ENCODE measurements around the gene KRTAP3-2.

The KRTAP3-2 gene

GRCh38 chr17:41012326-41013120 is 12.8 kb upstream of the KRTAP3-2 start:
- in situ Hi-C loops (cut with MboI; ENCODE audit: low sequenced_read_pairs), result no loop called here

- in situ Hi-C loops (cut with MboI; ENCODE audit: low sequenced_read_pairs), result no loop called here
Measured at GRCh38 chr17:41010441-41010840, 10.7 kb upstream of the KRTAP3-2 start.

DNA sequence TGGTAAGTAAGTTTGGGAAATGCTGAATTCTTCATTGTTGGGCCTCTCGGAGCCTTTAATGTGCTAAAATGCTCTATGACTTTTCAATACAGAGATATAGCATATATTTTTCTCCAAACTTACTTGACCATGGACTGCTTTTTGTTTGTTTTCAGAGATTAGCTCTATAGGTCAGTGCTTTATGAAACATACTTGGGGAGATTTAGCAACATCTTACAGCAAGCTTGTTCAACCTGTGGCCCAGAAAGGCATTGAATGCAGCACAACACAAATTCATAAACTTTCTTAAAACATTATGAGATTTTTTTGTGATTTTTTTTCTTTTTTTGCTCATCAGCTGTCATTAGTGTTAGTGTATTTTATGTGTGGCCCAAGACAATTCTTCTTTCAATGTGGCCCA is 10.2 kb upstream of the KRTAP3-2 start:
- in situ Hi-C loops (cut with MboI; ENCODE audit: low sequenced_read_pairs), result no loop called here

- in situ Hi-C loops (cut with MboI; ENCODE audit: low sequenced_read_pairs), result no loop called here
Measured at GRCh38 chr17:41009301-41009760, 9.6 kb upstream of the KRTAP3-2 start.

- in situ Hi-C loops (cut with MboI; ENCODE audit: low sequenced_read_pairs), result no loop called here
Measured at GRCh38 chr17:41008811-41009210, 9.1 kb upstream of the KRTAP3-2 start, which contains the start of gene KRTAP3-1. TSS of gene KRTAP3-1 (minus strand) at chr17:41009128. CDS start at chr17:41009074, 54 bp downstream.

- in situ Hi-C loops (cut with MboI; ENCODE audit: low sequenced_read_pairs), result no loop called here
Measured at GRCh38 chr17:41004397-41004796, 4.7 kb upstream of the KRTAP3-2 start.

DNA sequence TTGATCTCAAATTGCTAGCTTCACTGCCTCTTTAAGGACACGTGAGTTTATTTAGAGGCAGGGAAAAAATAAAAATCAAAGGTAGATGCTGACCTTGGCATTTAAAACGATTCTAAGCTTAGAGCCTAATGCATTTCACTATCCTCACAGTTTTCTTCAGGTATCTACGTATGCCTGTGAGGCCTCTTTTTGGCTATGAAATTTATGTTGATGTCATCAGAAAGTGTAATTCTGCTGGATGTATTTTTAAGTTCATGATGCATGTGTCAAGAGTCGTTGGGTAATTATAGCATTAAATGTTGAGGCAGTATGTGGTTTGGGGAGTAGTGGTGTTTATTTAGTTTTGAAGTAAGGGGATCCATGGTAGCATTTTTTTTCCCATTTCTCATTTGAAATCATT is 4.2 kb upstream of the KRTAP3-2 start:
- in situ Hi-C loops (cut with MboI; ENCODE audit: low sequenced_read_pairs), result no loop called here

DNA sequence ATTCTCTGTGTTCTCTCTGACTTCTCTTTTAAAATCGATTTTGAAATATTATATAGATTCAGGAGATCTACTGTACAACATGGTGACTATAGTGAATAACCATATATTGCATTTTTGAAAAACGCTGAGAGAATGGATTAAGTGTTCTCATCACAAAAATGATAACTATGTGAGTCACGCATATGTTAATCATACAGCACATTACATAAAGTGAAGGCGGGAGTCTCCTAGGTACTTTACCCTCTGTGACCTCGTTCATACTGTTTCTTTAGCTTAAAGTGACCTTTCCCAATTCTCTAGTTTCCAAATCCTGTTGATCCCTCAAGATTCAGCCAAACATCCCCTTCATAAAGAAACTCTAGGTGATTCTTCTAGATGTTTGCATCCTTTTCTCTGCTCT is 3.1 kb upstream of the KRTAP3-2 start:
- in situ Hi-C loops (cut with MboI; ENCODE audit: low sequenced_read_pairs), result no loop called here

DNA sequence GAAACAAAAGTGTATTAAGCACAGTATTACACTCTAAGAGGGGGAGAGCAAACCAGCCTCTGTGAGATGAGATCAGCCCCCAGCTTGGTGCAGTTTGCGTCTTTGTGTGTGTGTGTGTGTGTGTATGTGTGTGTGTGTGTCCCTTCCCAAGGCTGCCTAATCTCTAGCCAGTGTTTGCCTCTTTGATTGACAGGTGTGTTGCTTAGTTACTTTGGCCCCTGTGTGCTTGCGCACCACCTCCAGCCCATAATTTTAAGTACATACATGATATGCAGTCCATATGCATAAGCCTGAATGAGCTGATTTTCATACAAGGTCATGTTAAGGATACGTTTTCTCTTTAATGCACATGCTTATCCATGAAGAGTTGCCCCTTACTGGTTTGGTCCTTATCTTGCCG is 2.1 kb upstream of the KRTAP3-2 start:
- in situ Hi-C loops (cut with MboI; ENCODE audit: low sequenced_read_pairs), result no loop called here

DNA sequence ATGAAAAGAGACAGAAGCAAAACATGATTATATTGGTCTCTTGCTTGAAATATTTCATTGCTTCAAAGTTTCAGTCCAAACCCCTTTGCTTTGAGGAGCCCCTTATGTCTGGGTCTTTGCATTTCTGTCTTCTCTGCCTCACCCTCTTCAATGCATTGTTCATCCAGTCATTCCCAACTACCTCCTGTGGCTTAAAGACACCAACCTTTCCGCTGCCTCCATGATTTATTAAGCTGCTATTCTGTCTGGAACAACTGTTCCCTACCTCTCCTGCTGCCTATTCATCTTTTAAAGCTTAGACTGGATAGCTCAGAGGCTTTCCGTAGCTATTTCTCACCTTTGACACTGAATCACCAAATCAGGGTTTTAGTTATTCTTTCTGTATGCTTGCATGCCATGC is 2.3 kb downstream of the KRTAP3-2 start:
- in situ Hi-C loops (cut with MboI; ENCODE audit: low sequenced_read_pairs), result no loop called here

- in situ Hi-C loops (cut with MboI; ENCODE audit: low sequenced_read_pairs), result no loop called here
Measured at GRCh38 chr17:40996829-40997228, 2.9 kb downstream of the KRTAP3-2 start.

- in situ Hi-C loops (cut with MboI; ENCODE audit: low sequenced_read_pairs), result no loop called here
Measured at GRCh38 chr17:40995116-40995515, 4.6 kb downstream of the KRTAP3-2 start.

DNA sequence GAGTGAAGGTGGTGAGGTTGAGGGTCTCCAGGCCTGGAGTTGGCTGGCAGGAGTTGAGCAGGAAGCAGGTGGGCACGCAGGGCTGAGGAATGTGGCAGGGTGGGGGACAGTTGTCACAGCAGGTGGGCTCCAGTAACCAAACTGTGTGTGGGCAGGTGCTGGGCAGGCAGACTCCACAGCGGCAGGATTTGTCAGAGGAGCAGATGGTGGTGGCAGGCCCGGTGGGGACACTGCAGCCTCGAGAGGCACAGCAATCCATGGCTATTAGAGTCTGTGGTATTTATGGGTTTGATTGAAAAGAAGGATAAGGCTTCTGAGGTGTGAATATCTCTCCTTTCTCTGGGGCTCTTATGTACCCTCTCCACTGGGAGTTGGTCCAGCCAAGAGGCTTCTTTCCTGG is 5.9 kb downstream of the KRTAP3-2 start, which contains the start of gene KRTAP3-3:
TSS of gene KRTAP3-3 (minus strand) at position 326 of the 400 bp plus-strand sequence. CDS start at position 259, 67 bp downstream.
- in situ Hi-C loops (cut with MboI; ENCODE audit: low sequenced_read_pairs), result no loop called here

- in situ Hi-C loops (cut with MboI; ENCODE audit: low sequenced_read_pairs), result no loop called here
Measured at GRCh38 chr17:40993084-40993483, 6.6 kb downstream of the KRTAP3-2 start.

DNA sequence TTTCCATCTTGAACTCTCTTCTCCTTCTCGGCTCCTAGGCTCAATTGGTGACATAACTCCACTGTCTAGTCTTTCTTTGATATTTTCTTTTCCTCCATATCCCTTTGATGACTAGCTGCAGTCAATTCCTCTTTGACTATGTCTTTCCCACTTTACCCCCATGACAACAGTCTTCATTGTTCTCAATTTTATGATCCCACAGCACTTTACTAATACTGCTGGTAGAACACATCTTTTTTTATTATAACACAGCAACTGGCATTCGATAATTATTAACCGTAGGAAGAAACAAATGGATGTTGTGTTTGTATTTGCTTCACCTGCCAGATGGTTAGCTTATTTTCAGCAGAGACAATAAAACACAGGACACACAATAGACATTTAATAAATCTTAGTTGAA is 7.0 kb downstream of the KRTAP3-2 start:
- in situ Hi-C loops (cut with MboI; ENCODE audit: low sequenced_read_pairs), result no loop called here

DNA sequence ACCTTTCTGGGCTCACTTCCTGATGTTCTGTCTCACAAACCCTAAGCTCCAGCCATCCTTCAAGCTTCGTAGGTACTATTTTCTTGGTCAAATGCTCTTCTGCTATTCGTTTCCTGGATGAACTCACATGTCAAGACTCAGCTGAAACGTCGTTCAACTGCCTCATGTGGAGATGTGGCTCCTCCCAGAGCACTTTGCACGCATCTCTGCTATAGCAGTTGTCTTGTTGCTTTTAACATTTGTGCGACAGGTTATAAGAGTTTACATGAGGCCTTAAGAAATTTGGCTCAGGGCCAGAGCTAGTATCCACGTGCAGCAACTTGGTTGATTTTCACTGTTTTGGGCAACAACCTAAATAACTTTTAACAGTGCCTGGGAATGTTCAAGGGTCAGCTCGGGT is 12.8 kb downstream of the KRTAP3-2 start:
- in situ Hi-C loops (cut with MboI; ENCODE audit: low sequenced_read_pairs), result no loop called here

DNA sequence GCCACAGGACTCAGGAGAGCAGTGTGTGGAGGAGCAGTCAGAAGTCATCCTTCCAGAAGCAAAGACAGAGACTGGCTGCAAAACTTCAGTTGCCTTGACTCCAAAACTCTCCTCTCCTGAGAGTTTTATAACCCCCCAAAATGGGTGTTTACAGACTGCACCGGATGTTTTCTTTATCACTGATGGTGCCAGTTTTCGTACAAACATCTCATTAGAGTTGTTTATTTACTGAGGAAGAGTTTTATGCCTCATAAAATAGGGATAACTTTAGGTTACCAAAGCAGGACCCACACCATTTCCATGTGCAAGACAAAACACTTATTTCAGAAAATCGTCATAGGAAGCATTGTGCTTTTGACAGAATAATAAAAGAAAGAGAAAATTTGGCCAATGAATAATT is 15.5 kb downstream of the KRTAP3-2 start, which contains the start of gene KRT40:
TSS of gene KRT40 (minus strand) at position 101 of the 400 bp plus-strand sequence. CDS start at position 48, 53 bp downstream.
- in situ Hi-C loops (cut with MboI; ENCODE audit: low sequenced_read_pairs), result no loop called here

DNA sequence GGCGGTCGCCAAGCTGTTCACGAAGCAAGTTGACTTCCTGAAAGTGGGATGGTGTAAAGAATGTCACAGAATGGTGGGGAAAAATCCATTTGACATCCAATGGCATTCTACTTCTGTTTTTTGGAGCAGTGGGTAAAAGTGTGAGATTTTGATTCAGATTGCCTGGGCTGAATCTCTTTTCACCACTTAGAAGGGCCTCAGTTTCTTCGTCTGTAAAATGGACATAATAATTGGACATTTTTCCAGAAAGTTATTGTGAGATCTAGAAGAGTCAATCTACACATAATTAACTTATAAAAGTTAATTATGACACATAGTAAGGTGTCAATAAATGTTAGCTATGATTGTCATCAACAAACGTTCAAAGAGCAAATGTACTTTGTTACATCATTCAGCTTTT is 18.6 kb downstream of the KRTAP3-2 start:
- in situ Hi-C loops (cut with MboI; ENCODE audit: low sequenced_read_pairs), result no loop called here

GRCh38 chr17:40980596-40980995 is 19.1 kb downstream of the KRTAP3-2 start:
- in situ Hi-C loops (cut with MboI; ENCODE audit: low sequenced_read_pairs), result no loop called here

DNA sequence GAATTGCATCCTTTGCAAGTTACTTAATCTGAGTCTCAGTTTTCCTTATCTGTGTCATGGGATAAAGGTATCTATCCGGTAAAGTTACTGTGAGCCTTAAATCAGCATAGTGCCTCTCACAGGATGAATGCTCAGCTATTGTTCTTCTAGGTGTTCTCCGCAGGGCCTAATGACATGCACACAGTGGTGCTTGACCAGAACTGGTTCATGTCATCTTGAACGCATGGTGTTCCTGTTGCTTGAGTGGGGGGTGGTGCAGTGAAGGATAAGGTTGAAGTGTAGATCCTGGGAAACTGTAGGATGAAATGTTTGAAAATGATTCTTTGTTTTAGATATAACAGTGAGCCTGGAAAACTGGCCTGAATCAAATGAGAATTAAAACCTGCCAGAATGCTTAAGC is 19.6 kb downstream of the KRTAP3-2 start:
- in situ Hi-C loops (cut with MboI; ENCODE audit: low sequenced_read_pairs), result no loop called here

GRCh38 chr17:40978575-40979151 is 21.0 kb downstream of the KRTAP3-2 start:
- in situ Hi-C loops (cut with MboI; ENCODE audit: low sequenced_read_pairs), result no loop called here

DNA sequence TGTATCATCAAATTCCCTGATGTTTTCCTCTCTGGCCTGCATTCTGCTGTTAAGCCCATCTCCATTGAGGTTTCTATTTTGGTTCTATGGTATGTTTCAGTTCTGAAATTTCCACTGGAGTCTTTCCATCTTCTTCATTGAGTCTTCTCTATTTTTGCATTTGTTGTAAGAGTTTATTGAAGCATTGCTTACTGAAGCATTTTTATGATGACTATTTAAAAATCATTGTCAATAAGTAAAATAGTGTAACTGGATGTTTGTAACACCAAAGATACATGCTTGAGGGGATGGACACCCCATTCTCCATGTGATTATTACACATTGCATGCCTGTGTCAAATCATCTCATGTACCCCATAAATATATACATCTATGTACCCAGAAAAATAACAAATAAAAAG is 24.2 kb downstream of the KRTAP3-2 start:
- in situ Hi-C loops (cut with MboI; ENCODE audit: low sequenced_read_pairs), result no loop called here
